MM.1S (cell line): ENCODE results near the gene TMEM44.

Experiments used
- CTCF ChIP-seq: fragments of 300-600 bp; sonication (generic); IDR thresholded peaks from 2 replicates; pipeline ENCODE4 v1.5.1; 2016; ENCODE audit warnings: antibody characterized with exemption, low read length, mixed read lengths
- EZH2 ChIP-seq: fragments of 300-600 bp; sonication (generic); optimal IDR thresholded peaks from 2 replicates; pipeline ENCODE3; 2017; ENCODE audit warnings: low read depth, mild to moderate bottlenecking, antibody characterized with exemption, low read length, mixed read lengths

- TF ChIP-seq CTCF, result no peak
- TF ChIP-seq EZH2, result no peak
These were observed 93.7 kb downstream of the TMEM44 start for GRCh38 chr3:194539498-194539897.
